HepG2 (cell line): ENCODE results near the gene MPP3. TPM values are rescaled to one million over a fixed set of nuclear protein-coding genes. Genes with fewer than 3 reads are reported as not detected.

Experiments used
- ADNP ChIP-seq: sonication (generic); formaldehyde crosslinking; IDR thresholded peaks from 2 replicates; pipeline ENCODE4 v1.4.0; 2020; ENCODE audit warnings: missing genetic modification reagents
- GMEB1 ChIP-seq: sonication (generic); formaldehyde crosslinking; IDR thresholded peaks from 2 replicates; pipeline ENCODE4 v1.5.1; 2020; ENCODE audit warnings: missing genetic modification reagents, mild to moderate bottlenecking, borderline replicate concordance
- ISL2 ChIP-seq: sonication (generic); formaldehyde crosslinking; IDR thresholded peaks from 2 replicates; pipeline ENCODE4 v1.5.0; 2020; ENCODE audit warnings: missing genetic modification reagents
- REST ChIP-seq, 2 experiments: IDR thresholded peaks; 2 replicates each; pipeline ENCODE4 v1.6.1; 2011 to 2012; ENCODE audit warnings: low read length in 2 of 2, borderline replicate concordance in 1 of 2, low read depth in 1 of 2, mild to moderate bottlenecking in 1 of 2, moderate library complexity in 1 of 2
- STAT5B ChIP-seq: sonication (generic); formaldehyde crosslinking; IDR thresholded peaks from 2 replicates; pipeline ENCODE4 v1.4.0; 2020; ENCODE audit warnings: missing genetic modification reagents
- TBX2 ChIP-seq: sonication (generic); formaldehyde crosslinking; IDR thresholded peaks from 2 replicates; pipeline ENCODE4 v1.5.0; 2020; ENCODE audit warnings: missing genetic modification reagents, mild to moderate bottlenecking, borderline replicate concordance
- TSC22D2 ChIP-seq: sonication (generic); formaldehyde crosslinking; IDR thresholded peaks from 2 replicates; pipeline ENCODE4 v1.5.1; 2020; ENCODE audit warnings: missing genetic modification reagents, mild to moderate bottlenecking, borderline replicate concordance
- ZNF205 ChIP-seq: IDR thresholded peaks from 2 replicates; pipeline ENCODE4 v1.6.1; 2018; ENCODE audit warnings: missing biosample characterization, missing genetic modification reagents
- ZNF570 ChIP-seq: sonication (generic); formaldehyde crosslinking; IDR thresholded peaks from 2 replicates; pipeline ENCODE4 v1.4.0; 2020; ENCODE audit warnings: mild to moderate bottlenecking, missing genetic modification reagents, borderline replicate concordance
- ZNF589 ChIP-seq: sonication (generic); formaldehyde crosslinking; conservative IDR thresholded peaks from 2 replicates; pipeline ENCODE4 v1.8.0; 2022; ENCODE audit warnings: mild to moderate bottlenecking, moderate library complexity, missing genetic modification reagents
- polyA plus RNA-seq, 8 experiments: library from polyadenylated mRNA; depleted of rRNA in 3 of 8; stranded (reverse) in 7 of 8; unstranded in 1 of 8; fragments of >200 nt; fragmentation: Illumina TruSeq in 4 of 8; extraction: Trizol in 4 of 8; gene quantifications; 2 replicates each; pipeline versions ENCODE4 v1.2.1 to v1.2.3, GENCODE V29; 2011 to 2016; ENCODE audit warnings: low read depth in 4 of 8, missing spikeins in 1 of 8, mixed read lengths in 1 of 8; ENCODE audit not compliant: insufficient read depth in 1 of 8
- total RNA-seq, 5 experiments: library from RNA; depleted of rRNA; stranded (reverse); fragments of >200 nt; fragmentation: Illumina TruSeq; extraction: Trizol; gene quantifications; 2 replicates each; pipeline ENCODE4 v1.2.3, GENCODE V29; 2016; ENCODE audit warnings: low read depth in 1 of 5

The MPP3 gene
- total and polyA plus RNA-seq, 2 of the 13 experiments (the other 11 are each of a cell fraction or from before 2014, with no cell fraction given), result 0.91 to 1.8 TPM

- TF ChIP-seq TSC22D2 (no peak), REST (IDR thresholded peaks at IDR 0.05; ENCODE audit: borderline replicate concordance in 1 of 2, low read depth in 1 of 2, low read length in 2 of 2) (no peak), ZNF589 (no peak), ZNF205 (CRISPR knock-in tag) (no peak), GMEB1 (CRISPR knock-in tag) (no peak; the same call in 1 of the 2 replicates), ISL2 (no peak; the same call in 1 of the 2 replicates), STAT5B (CRISPR knock-in tag) (no peak), TBX2 (CRISPR knock-in tag) (0 out of 2 replicates have a peak, but pooled peaks have one; percentile 12), ADNP (CRISPR knock-in tag) (no peak), ZNF570 (peak; percentile 17; the same call in 1 of the 2 replicates)
- TF ChIP-seq, all 625 proteins: peak for 43
Measured at GRCh38 chr17:43779145-43780125, 53.5 kb downstream of the MPP3 start (continued).
